Measurements from ENCODE around the gene CRISPLD2. TPM values are rescaled to one million over a fixed set of nuclear protein-coding genes. Genes with fewer than 3 reads are reported as not detected.

The CRISPLD2 gene
- polyA plus RNA-seq, 1 experiment, result 103 TPM

GRCh38 chr16:84822990-84823389 lies 3.2 kb downstream of the CRISPLD2 start:
- ChIA-PET POLR2A (interaction anchor here (1.6 kb wide), 1 partner anchor 10 kb away, joined by 3 read pairs; no protein-coding TSS in a partner anchor), CTCF (no interaction called here)
- no peak for TF ChIP-seq CTCF (IDR thresholded peaks at IDR 0.05; ENCODE audit: low read depth, low read length)
- H3K9me3 ChIP-seq (ENCODE audit: control insufficient read depth, insufficient read depth, low read length), result no peaks in the 10 kb centered on the region; the same call in 1 of the 2 replicates
- DNase-seq (ENCODE audit: low read depth, low spot score), result no peak
- no peaks in the 10 kb centered on the region for H3K27me3 ChIP-seq (ENCODE audit: control insufficient read depth, insufficient read depth, low read length)
- no peak overlapping the region for H3K4me3 ChIP-seq (ENCODE audit: low read depth, low read length)
- H3K27ac ChIP-seq (ENCODE audit: low read depth, low read length), result peak overlapping the region; percentile 61

- H3K27me3 ChIP-seq (ENCODE audit: control insufficient read depth, insufficient read depth, low read length), result no peaks in the 10 kb centered on the region
- POLR2A ChIA-PET, result interaction anchor here (1.6 kb wide), 1 partner anchor 9 kb away, joined by 3 read pairs; no protein-coding TSS in a partner anchor
- CTCF ChIA-PET, result no interaction called here
Measured at GRCh38 chr16:84823484-84823883, 3.7 kb downstream of the CRISPLD2 start.

GRCh38 chr16:84823926-84824325 lies 4.1 kb downstream of the CRISPLD2 start:
- no peak for DNase-seq (ENCODE audit: low read depth, low spot score)
- Histone ChIP-seq H3K27me3 (ENCODE audit: control insufficient read depth, insufficient read depth, low read length) (no peaks in the 10 kb centered on the region), H3K27ac (ENCODE audit: low read depth, low read length) (no peak overlapping the region), H3K4me3 (ENCODE audit: low read depth, low read length) (no peak overlapping the region), H3K9me3 (ENCODE audit: control insufficient read depth, insufficient read depth, low read length) (no peaks in the 10 kb centered on the region; the same call in 1 of the 2 replicates)
- TF ChIP-seq CTCF (IDR thresholded peaks at IDR 0.05; ENCODE audit: low read depth, low read length), result no peak
- ChIA-PET POLR2A (interaction anchor here (1.6 kb wide), 1 partner anchor 9 kb away, joined by 3 read pairs; no protein-coding TSS in a partner anchor), CTCF (no interaction called here)

More at GRCh38 chr16:84823484-84823883, 3.7 kb downstream of the CRISPLD2 start:
- no peak for DNase-seq (ENCODE audit: low read depth, low spot score)
- no peaks in the 10 kb centered on the region; the same call in 1 of the 2 replicates for H3K9me3 ChIP-seq (ENCODE audit: control insufficient read depth, insufficient read depth, low read length)
- no peak for TF ChIP-seq CTCF (IDR thresholded peaks at IDR 0.05; ENCODE audit: low read depth, low read length)
- peak overlapping the region; percentile 29 for H3K4me3 ChIP-seq (ENCODE audit: low read depth, low read length)
- peak overlapping the region; percentile 61 for H3K27ac ChIP-seq (ENCODE audit: low read depth, low read length)

- Histone ChIP-seq H3K9me3 (ENCODE audit: control insufficient read depth, insufficient read depth, low read length) (no peaks in the 10 kb centered on the region), H3K27ac (ENCODE audit: low read depth, low read length) (peak overlapping the region; percentile 89), H3K27me3 (ENCODE audit: control insufficient read depth, insufficient read depth, low read length) (no peaks in the 10 kb centered on the region), H3K4me3 (ENCODE audit: low read depth, low read length) (no peak overlapping the region)
- DNase-seq (ENCODE audit: low read depth, low spot score), result no peak
- ChIA-PET CTCF (interaction anchor here (0.6 to 0.9 kb wide), 3 partner anchors 26 to 126 kb away, joined by 3 read pairs; no protein-coding TSS in a partner anchor), POLR2A (interaction anchor here (0.6 to 1.9 kb wide), 4 partner anchors 14 to 84 kb away, joined by 4 to 6 read pairs (median 5); no protein-coding TSS in a partner anchor)
- no peak for TF ChIP-seq CTCF (IDR thresholded peaks at IDR 0.05; ENCODE audit: low read depth, low read length)
Measured at GRCh38 chr16:84825896-84826557, 6.2 kb downstream of the CRISPLD2 start.

- DNase-seq (ENCODE audit: low read depth, low spot score), result no peak
- POLR2A ChIA-PET, result interaction anchor here (0.6 to 1.9 kb wide), 5 partner anchors 13 to 349 kb away, joined by 4 to 6 read pairs (median 5); no protein-coding TSS in a partner anchor
- CTCF ChIA-PET, result interaction anchor here (0.6 to 0.9 kb wide), 2 partner anchors 73 to 125 kb away, joined by 3 read pairs; no protein-coding TSS in a partner anchor
Measured at GRCh38 chr16:84826558-84826941, 6.8 kb downstream of the CRISPLD2 start.

More at GRCh38 chr16:84826558-84826941, 6.8 kb downstream of the CRISPLD2 start:
- no peak for TF ChIP-seq CTCF (IDR thresholded peaks at IDR 0.05; ENCODE audit: low read depth, low read length)
- Histone ChIP-seq H3K27me3 (ENCODE audit: control insufficient read depth, insufficient read depth, low read length) (no peaks in the 10 kb centered on the region), H3K9me3 (ENCODE audit: control insufficient read depth, insufficient read depth, low read length) (no peaks in the 10 kb centered on the region), H3K4me3 (ENCODE audit: low read depth, low read length) (no peak overlapping the region), H3K27ac (ENCODE audit: low read depth, low read length) (peak overlapping the region; percentile 89)

Measured in AG04450 (cell line).